GM21529 (cell line): ENCODE data around the gene FOLR2.
"Not testable (repeated sequence)": the region's sequence is repeated elsewhere in the genome, so short reads cannot be mapped to it uniquely, and the experiment has no call there.

Source experiments
- ATAC-seq: cut with Tn5 transposase; IDR thresholded peaks from one replicate; pipeline ENCODE4 v1.9.1; 2021; ENCODE audit not compliant: unreplicated experiment

The FOLR2 gene

GRCh38 chr11:72216638-72217037, at the start of gene FOLR2:
TSS of gene FOLR2 (plus strand) at chr11:72216794. CDS start at chr11:72218585, 1,791 bp downstream.
- no peak for ATAC-seq

GRCh38 chr11:72169046-72169555, 47.5 kb upstream of the FOLR2 start:
- ATAC-seq: not testable (repeated sequence)

GRCh38 chr11:72169754-72170153, 46.8 kb upstream of the FOLR2 start:
- ATAC-seq: not testable (repeated sequence)

- ATAC-seq: not testable (repeated sequence)
Measured at GRCh38 chr11:72172043-72172442, 44.6 kb upstream of the FOLR2 start.

GRCh38 chr11:72173291-72173690, 43.3 kb upstream of the FOLR2 start:
- no peak for ATAC-seq

- no peak for ATAC-seq
Measured at GRCh38 chr11:72174302-72175070, 42.1 kb upstream of the FOLR2 start.

GRCh38 chr11:72177656-72178055, 38.9 kb upstream of the FOLR2 start:
- ATAC-seq: no peak

GRCh38 chr11:72179049-72179803, 37.4 kb upstream of the FOLR2 start:
- ATAC-seq: no peak

GRCh38 chr11:72179804-72180396, 36.7 kb upstream of the FOLR2 start:
- no peak for ATAC-seq

GRCh38 chr11:72180892-72181552, 35.6 kb upstream of the FOLR2 start:
- not testable (repeated sequence) for ATAC-seq

GRCh38 chr11:72181553-72181958, 35.0 kb upstream of the FOLR2 start:
- not testable (repeated sequence) for ATAC-seq

- no peak for ATAC-seq
Measured at GRCh38 chr11:72188267-72188666, 28.3 kb upstream of the FOLR2 start.

- ATAC-seq: no peak
Measured at GRCh38 chr11:72189455-72190250, 26.9 kb upstream of the FOLR2 start.

GRCh38 chr11:72190631-72191071, 25.9 kb upstream of the FOLR2 start:
- no peak for ATAC-seq

GRCh38 chr11:72191961-72192381, 24.6 kb upstream of the FOLR2 start, which contains the start of gene FOLR1:
TSS of gene FOLR1 (plus strand) at chr11:72192140. CDS start at chr11:72192174, 34 bp downstream.
- ATAC-seq: no peak

GRCh38 chr11:72195518-72196270, 20.9 kb upstream of the FOLR2 start:
- ATAC-seq: no peak

- ATAC-seq: not testable (repeated sequence)
Measured at GRCh38 chr11:72201445-72201844, 15.1 kb upstream of the FOLR2 start.

GRCh38 chr11:72202571-72202970, 14.0 kb upstream of the FOLR2 start:
- no peak for ATAC-seq

GRCh38 chr11:72203163-72203562, 13.4 kb upstream of the FOLR2 start:
- ATAC-seq: no peak
